ENCODE measurements around the gene ADAMTS17.

DNA sequence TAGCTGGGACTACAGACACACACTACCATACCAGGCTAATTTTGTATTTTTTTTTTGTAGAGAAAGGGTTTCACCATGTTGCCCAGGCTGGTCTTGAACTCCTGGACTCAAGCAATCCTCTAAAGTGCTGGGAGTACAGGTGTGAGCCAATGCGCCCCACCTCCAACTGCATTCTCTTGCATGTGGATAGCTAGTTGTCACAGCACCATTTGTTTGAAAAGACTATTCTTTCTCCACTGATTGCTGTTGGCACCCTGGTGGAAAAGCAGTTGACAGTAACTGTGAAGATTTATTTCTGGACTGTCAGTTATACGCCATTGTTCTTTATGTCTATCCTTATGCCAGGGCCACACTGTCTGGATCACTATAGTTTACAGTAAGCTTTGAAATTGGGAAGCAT lies 303.9 kb downstream of the ADAMTS17 start:
- TF ChIP-seq, protein P1, sequence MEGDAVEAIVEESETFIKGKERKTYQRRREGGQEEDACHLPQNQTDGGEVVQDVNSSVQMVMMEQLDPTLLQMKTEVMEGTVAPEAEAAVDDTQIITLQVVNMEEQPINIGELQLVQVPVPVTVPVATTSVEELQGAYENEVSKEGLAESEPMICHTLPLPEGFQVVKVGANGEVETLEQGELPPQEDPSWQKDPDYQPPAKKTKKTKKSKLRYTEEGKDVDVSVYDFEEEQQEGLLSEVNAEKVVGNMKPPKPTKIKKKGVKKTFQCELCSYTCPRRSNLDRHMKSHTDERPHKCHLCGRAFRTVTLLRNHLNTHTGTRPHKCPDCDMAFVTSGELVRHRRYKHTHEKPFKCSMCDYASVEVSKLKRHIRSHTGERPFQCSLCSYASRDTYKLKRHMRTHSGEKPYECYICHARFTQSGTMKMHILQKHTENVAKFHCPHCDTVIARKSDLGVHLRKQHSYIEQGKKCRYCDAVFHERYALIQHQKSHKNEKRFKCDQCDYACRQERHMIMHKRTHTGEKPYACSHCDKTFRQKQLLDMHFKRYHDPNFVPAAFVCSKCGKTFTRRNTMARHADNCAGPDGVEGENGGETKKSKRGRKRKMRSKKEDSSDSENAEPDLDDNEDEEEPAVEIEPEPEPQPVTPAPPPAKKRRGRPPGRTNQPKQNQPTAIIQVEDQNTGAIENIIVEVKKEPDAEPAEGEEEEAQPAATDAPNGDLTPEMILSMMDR (IDR thresholded peaks at IDR 0.05), result no peak
- TF ChIP-seq POLR2A (IDR thresholded peaks at IDR 0.05), result no peak

All from heart left ventricle (tissue), 13 donors.